Aorta (tissue), 5 donors: ENCODE data around the gene ANKRD12. TPM values are rescaled to one million over a fixed set of nuclear protein-coding genes. Genes with fewer than 3 reads are reported as not detected.

Experiments used
- ATAC-seq: fragments of 200-7000 bp; cut with Tn5 transposase; one replicate; pipeline ENCODE4 v1.9.1; 2022; ENCODE audit warnings: moderate library complexity; ENCODE audit not compliant: low FRiP score
- DNase-seq, 2 donors: peaks; one replicate each; pipeline ENCODE4 v3.0.0-alpha.2; 2020
- H3K27ac ChIP-seq, 2 donors: one replicate each; pipeline ENCODE4 v1.5.1; 2013; ENCODE audit warnings: low read length in 2 of 2, mild to moderate bottlenecking in 2 of 2, moderate library complexity in 2 of 2, control low read depth in 1 of 2, inconsistent platforms in 1 of 2, low read depth in 1 of 2
- H3K27me3 ChIP-seq, 2 donors: one replicate each; pipeline ENCODE4 v1.6.1; 2013; ENCODE audit warnings: control low read depth in 1 of 2, low read length in 1 of 2, mild to moderate bottlenecking in 1 of 2, moderate library complexity in 1 of 2; ENCODE audit not compliant: insufficient read depth in 2 of 2, control insufficient read depth in 1 of 2
- H3K36me3 ChIP-seq, 2 donors: one replicate each; pipeline ENCODE4 v1.6.1; 2013; ENCODE audit warnings: control low read depth in 1 of 2, low read length in 1 of 2, mild to moderate bottlenecking in 1 of 2; ENCODE audit not compliant: insufficient read depth in 2 of 2, control insufficient read depth in 1 of 2
- H3K4me1 ChIP-seq, 2 donors: one replicate each; pipeline ENCODE4 v1.6.1; 2013; ENCODE audit warnings: low read length in 2 of 2, control low read depth in 1 of 2, mild to moderate bottlenecking in 1 of 2, moderate library complexity in 1 of 2; ENCODE audit not compliant: insufficient read depth in 2 of 2, control insufficient read depth in 1 of 2
- H3K4me3 ChIP-seq, 2 donors: one replicate each; pipeline ENCODE4 v1.5.1; 2013; ENCODE audit warnings: low read length in 2 of 2, control low read depth in 1 of 2, mild to moderate bottlenecking in 1 of 2
- H3K9me3 ChIP-seq: one replicate; pipeline ENCODE4 v1.6.1; 2013; ENCODE audit warnings: mild to moderate bottlenecking, low read length; ENCODE audit not compliant: control insufficient read depth
- WGBS, 2 donors: extraction: QIAGEN DNeasy Blood & Tissue Kit; methylation state at CpG; one replicate each; pipeline ENCODE4 v1.1.7; 2013; 5-methylcytosine and 5-hydroxymethylcytosine counted together
- intact Hi-C, 2 donors: fragments of 100-400 bp; cut with DNase I; formaldehyde crosslinking; loops; one replicate each; pipeline versions ENCODE4 v1.14.2 to v1.15.0; 2022
- polyA plus RNA-seq, 2 donors: library from polyadenylated mRNA; stranded (reverse); fragments of 200-250 nt; gene quantifications; one replicate each; pipeline ENCODE4 v1.2.3, GENCODE V29; 2013
- total RNA-seq, 2 donors: library from RNA; stranded (reverse); fragmentation: NEBNext Ultra II Directional; extraction: Animal tissue kit (Norgen Biotek cat#: 25700); gene quantifications; one replicate each; pipeline ENCODE4 v1.2.1, GENCODE V29; 2021
- donor health status: healthy with polysubstance abuse.
- donor health status: Bipolar disorder and iron deficiency.
- donor health status: DM: no; HTN: no; CAD: no.
- donor health status: DM: no; HTN: no; CAD: no.
- donor health status: DM: yes; HTN: yes; CAD: no.

Gene ANKRD12
- total and polyA plus RNA-seq, 4 donors: 7.6 to 112 (median 50.0) TPM

DNA sequence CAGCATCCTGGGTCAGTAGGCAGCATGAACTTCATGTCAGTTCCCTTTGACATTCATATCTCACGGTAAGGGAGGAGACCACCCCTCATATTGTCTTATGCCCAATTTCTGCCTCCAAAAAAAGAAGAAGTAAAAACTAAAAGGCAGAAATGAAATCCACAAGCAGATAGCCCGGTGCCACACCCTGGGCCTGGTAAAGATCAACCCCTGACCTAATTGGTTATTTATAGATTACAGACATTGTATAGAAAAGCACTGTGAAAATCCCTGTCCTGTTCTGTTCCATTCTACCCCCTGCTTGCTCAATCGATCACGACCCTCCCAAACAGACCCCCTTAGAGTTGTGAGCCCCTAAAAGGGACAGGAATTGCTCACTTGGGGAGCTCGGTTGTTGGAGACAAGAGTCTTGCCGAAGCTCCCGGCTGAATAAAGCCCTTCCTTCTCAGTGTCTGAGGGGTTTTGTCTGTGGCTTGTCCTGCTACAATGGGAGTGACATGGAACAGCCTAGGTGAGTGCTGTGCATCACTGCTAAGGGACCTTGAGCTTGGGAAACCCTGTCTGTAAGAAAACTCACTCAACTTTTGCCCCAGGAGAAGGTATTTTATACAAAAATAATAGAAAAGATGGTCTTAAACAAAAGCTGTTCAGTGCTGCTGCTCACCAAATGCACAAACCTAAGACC, 23.0 kb upstream of the ANKRD12 start:
- ATAC-seq: no peak
- H3K4me3 ChIP-seq: no peak overlapping the region
- peaks cover 5 to 9% of the 10 kb centered on the region in 2 donors for H3K4me1 ChIP-seq
- no peaks in the 10 kb centered on the region for H3K36me3 ChIP-seq
- no peaks in the 10 kb centered on the region for H3K27me3 ChIP-seq
- DNase-seq: no peak
- intact Hi-C loops: no loop called here
- H3K27ac ChIP-seq: no peak overlapping the region
- 72 to 75% methylated on average over 7 of the region's 7 CpGs for WGBS, 2 donors
- no peaks in the 10 kb centered on the region for H3K9me3 ChIP-seq

DNA sequence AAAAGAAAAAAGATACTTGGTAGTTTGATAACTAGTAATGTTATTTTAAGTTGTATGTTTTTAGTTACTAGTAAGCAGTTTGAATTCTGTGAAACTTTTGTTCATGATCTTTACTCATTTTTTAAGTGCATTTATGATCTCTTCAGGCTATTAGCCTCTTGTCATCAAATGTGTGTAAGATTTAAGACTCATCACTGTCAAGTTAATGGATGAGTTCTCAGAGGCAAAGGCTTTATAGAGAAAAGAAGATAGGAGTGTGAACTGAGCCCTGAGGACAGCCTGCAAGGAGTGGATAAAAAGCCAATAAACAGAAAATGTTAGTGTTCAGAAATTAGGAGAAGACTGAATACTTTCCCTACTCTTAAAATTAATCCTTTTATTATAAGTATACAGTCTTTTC, 20.6 kb upstream of the ANKRD12 start:
- no peak for ATAC-seq
- Histone ChIP-seq H3K27ac (no peak overlapping the region), H3K4me1 (peaks cover 5 to 6% of the 10 kb centered on the region in 2 donors), H3K9me3 (no peaks in the 10 kb centered on the region), H3K27me3 (no peaks in the 10 kb centered on the region), H3K36me3 (no peaks in the 10 kb centered on the region), H3K4me3 (no peak overlapping the region)
- DNase-seq: no peak
- intact Hi-C loops: no loop called here

DNA sequence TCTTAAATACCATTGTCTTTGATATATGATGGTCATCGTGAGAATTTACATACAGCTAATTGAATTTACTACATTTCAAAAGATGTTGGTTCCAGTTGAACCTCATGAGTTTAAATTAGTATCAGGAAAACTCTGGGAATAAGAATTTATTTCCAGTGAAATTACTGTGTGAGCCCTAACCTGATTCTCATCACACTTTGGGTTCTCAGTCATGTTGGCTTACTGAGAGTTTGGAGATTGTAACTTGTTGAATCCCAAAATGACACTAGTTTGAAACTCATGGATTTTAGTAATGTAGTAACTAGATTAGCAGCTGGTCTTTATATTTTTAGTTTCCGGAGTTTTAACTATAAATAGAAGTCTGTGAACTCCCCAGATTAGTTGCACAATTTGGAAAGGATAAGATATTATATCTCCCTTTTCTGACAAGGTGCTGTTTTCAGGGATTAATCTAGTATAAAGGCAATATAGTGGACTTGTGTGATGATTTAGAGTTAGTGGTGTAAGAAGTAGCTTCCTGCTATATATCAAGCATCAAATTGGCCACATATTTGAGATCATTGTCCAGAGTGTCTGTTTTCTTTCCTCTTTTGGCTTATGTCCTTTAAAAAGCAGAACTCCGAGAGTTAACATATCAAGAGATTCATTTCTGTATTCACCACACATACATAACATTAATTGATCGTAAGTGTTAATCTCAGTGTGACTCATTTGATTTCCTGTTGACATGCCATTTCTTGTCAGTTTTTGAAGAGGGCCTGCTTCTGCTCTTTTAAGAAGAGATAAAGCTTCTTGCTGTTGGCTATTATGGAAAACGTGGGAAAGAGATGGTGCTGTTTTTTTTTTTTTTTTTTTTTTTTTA, 18.4 kb upstream of the ANKRD12 start:
- H3K27ac ChIP-seq: no peak overlapping the region
- no peak overlapping the region for H3K4me3 ChIP-seq
- 36 to 39% methylated on average over 5 of the region's 5 CpGs for WGBS, 2 donors
- H3K27me3 ChIP-seq: no peaks in the 10 kb centered on the region
- peaks cover 5 to 6% of the 10 kb centered on the region in 2 donors for H3K4me1 ChIP-seq
- DNase-seq: no peak
- no peaks in the 10 kb centered on the region for H3K9me3 ChIP-seq
- no peaks in the 10 kb centered on the region for H3K36me3 ChIP-seq
- intact Hi-C loops: no loop called here
- no peak for ATAC-seq

DNA sequence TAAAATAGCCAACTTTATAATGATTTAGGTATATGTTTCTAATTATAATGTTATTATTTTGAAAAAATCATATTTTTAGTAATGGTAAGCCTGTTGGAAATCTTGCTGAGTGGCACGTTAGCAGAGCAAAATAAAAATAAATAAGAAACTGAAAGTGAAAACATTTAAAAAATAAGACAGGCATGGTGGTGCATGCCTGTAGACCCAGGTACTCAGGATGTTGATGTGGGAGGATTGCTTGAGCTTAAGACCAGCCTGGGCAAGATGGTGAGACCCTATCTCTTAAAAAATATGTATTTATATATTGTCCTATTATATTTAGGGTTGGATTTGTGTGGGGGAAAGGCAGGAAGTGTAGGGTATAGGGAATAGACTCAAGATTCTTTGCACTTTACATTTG, 15.8 kb upstream of the ANKRD12 start:
- ATAC-seq (no peak), DNase-seq (no peak)
- H3K9me3 ChIP-seq: no peaks in the 10 kb centered on the region
- no peaks in the 10 kb centered on the region for H3K27me3 ChIP-seq
- 13 to 16% methylated on average over 1 of the region's 1 CpG for WGBS, 2 donors
- H3K4me1 ChIP-seq: peaks cover 2 to 5% of the 10 kb centered on the region in 2 donors
- intact Hi-C loops: no loop called here
- no peak overlapping the region for H3K4me3 ChIP-seq
- no peak overlapping the region for H3K27ac ChIP-seq
- H3K36me3 ChIP-seq: peaks cover 0 to 3% of the 10 kb centered on the region in 2 donors

DNA sequence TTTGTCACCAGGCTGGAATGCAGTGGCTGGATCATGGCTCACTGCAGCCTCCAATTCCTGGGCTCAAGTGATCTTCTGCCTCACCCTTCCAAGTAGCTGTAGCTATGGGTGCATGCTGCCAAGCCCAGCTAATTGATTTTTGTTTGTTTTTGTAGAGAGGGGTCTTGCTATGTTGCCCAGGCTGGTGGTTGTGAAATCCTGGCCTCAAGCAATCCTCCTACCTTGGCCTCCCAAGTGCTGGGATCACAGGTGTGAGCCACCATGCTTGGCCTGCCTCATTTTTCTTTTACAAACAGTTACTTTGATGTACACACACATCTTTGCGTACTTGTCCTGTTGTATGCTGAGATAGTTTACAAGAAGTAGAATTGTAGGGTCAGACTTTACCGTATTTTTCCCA, 13.1 kb upstream of the ANKRD12 start:
- H3K27me3 ChIP-seq: no peaks in the 10 kb centered on the region
- no peak for ATAC-seq
- intact Hi-C loops: no loop called here
- peaks cover 0 to 3% of the 10 kb centered on the region in 2 donors for H3K36me3 ChIP-seq
- H3K27ac ChIP-seq: no peak overlapping the region
- H3K4me1 ChIP-seq: no peaks in the 10 kb centered on the region
- H3K9me3 ChIP-seq: no peaks in the 10 kb centered on the region
- WGBS, 2 donors: 88 to 93% methylated on average over 2 of the region's 2 CpGs
- no peak overlapping the region for H3K4me3 ChIP-seq
- no peak for DNase-seq

DNA sequence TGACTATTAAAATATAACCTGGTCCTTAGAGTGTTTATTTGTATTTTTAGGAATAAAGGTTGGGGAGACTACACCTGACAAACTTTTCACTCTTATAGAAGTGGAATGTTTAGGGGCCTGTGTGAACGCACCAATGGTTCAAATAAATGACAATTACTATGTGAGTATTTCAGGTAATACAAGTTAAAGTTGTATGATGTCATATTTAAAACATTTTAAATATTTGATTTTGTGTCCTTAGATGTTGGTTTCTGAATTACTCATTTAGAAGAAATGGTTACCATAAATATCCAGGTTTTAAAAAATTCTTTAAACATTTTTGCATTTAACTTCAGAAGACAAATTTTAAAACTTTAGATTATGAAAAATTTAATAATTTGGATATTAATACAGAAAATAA, 11.8 kb upstream of the ANKRD12 start:
- Histone ChIP-seq H3K27ac (no peak overlapping the region), H3K4me1 (no peaks in the 10 kb centered on the region), H3K36me3 (peaks cover 0 to 3% of the 10 kb centered on the region in 2 donors), H3K9me3 (no peaks in the 10 kb centered on the region), H3K4me3 (no peak overlapping the region), H3K27me3 (no peaks in the 10 kb centered on the region)
- intact Hi-C loops: no loop called here
- ATAC-seq (no peak), DNase-seq (no peak)
- 83 to 84% methylated on average over 1 of the region's 1 CpG for WGBS, 2 donors

DNA sequence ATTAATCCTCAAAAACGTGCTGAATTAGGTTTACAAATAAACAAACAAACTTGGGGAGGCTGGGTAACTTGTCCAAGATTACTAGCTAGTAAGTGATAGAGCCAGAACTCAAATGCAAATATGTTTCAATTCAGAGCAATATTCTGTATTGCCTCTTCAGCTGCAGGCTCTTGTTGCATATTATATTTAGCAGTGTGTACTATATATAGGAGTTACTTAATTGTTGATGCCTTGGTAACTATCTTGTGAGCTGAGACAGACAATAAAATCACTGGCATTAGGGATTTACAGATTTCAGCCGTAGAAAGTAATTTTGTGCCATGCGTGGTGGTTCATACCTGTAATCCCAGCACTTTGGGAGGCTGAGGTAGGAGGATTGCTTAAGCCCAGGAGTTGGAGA, 10.2 kb upstream of the ANKRD12 start:
- ATAC-seq (no peak), DNase-seq (no peak)
- no peaks in the 10 kb centered on the region for H3K4me1 ChIP-seq
- intact Hi-C loops: no loop called here
- no peaks in the 10 kb centered on the region for H3K9me3 ChIP-seq
- no peak overlapping the region for H3K27ac ChIP-seq
- H3K4me3 ChIP-seq: no peak overlapping the region
- WGBS, 2 donors: 71 to 73% methylated on average over 3 of the region's 3 CpGs
- H3K27me3 ChIP-seq: no peaks in the 10 kb centered on the region
- peaks cover 0 to 3% of the 10 kb centered on the region in 2 donors for H3K36me3 ChIP-seq

DNA sequence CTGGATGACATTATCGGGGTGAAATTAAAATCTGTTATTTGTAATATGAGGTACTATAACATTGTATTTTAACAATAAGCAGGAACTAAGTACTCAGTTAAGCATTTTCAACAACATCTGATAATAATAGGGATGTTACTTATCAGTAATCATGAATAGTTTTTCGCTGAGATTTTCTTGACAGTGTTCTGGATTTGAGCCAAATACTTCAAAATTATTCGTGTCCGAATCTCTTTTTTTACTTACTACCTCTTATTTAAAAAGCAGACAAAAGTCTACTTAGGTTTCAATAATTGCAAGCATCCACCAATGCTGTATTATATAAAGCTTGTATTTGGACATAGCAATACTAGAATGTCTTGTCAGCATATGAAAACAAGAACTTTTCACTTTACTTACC, 6.4 kb upstream of the ANKRD12 start:
- Histone ChIP-seq H3K4me3 (no peak overlapping the region), H3K27me3 (no peaks in the 10 kb centered on the region), H3K36me3 (peaks cover 0 to 4% of the 10 kb centered on the region in 2 donors), H3K4me1 (no peaks in the 10 kb centered on the region), H3K27ac (no peak overlapping the region), H3K9me3 (no peaks in the 10 kb centered on the region)
- intact Hi-C loops: no loop called here
- WGBS, 2 donors: 57 to 61% methylated on average over 4 of the region's 4 CpGs
- no peak for ATAC-seq
- no peak for DNase-seq

DNA sequence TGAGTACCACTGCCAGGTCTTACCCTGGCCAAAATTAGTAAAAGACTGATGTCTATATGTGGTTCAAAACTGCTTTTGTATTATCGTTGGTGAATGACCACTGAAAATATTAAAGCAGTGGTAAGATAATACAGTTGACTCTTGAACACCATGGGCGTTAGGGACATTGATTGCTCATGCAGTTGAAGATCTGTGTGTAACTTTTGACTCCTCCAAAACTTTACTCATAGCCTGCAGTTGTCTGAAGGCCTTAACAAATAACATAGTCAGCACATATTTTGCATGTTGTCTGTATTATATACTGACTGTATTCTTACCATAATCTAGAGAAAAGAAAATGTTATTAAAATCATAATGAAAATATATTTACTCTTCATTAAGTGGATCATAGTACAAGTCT, 5.8 kb upstream of the ANKRD12 start:
- no peak for DNase-seq
- intact Hi-C loops: no loop called here
- Histone ChIP-seq H3K27me3 (no peaks in the 10 kb centered on the region), H3K4me1 (no peaks in the 10 kb centered on the region), H3K4me3 (no peak overlapping the region), H3K27ac (no peak overlapping the region), H3K36me3 (peaks cover 0 to 4% of the 10 kb centered on the region in 2 donors), H3K9me3 (no peaks in the 10 kb centered on the region)
- 58 to 73% methylated on average over 2 of the region's 2 CpGs for WGBS, 2 donors
- no peak for ATAC-seq
